ENCODE results near the gene CACNB2. TPM values are rescaled to one million over a fixed set of nuclear protein-coding genes. Genes with fewer than 3 reads are reported as not detected.

Gene CACNB2
- total RNA-seq, 1 experiment from 2014 or later: 34.1 TPM

GRCh38 chr10:18254086-18254485, 113.9 kb downstream of the CACNB2 start:
- H3K36me3 ChIP-seq (ENCODE audit: insufficient read depth, low read length, poor library complexity, severe bottlenecking): no peaks in the 10 kb centered on the region
- intact Hi-C loops (cut with micrococcal nuclease; ENCODE audit: unreplicated experiment): no loop called here
- CTCF ChIA-PET: no interaction called here
- TF ChIP-seq CTCF (conservative IDR thresholded peaks at IDR 0.05; ENCODE audit: low read depth, low read length) (no peak), EZH2 (IDR thresholded peaks at IDR 0.05; ENCODE audit: borderline replicate concordance, low read depth, low read length, poor library complexity, severe bottlenecking) (no peak)
- BruUV-seq (replicated peaks): no TSS peak
- no peak overlapping the region for H3K4me3 ChIP-seq (ENCODE audit: low read depth, low read length, poor library complexity, severe bottlenecking)
- no peaks in the 10 kb centered on the region for H3K4me1 ChIP-seq (ENCODE audit: insufficient read depth, low read length, poor library complexity, severe bottlenecking)
- H3K27me3 ChIP-seq (replicated peaks; ENCODE audit: insufficient read depth, low read depth, low read length, poor library complexity): no peaks in the 10 kb centered on the region
- no peaks in the 10 kb centered on the region for H3K9me3 ChIP-seq (ENCODE audit: low read depth, low read length, poor library complexity, severe bottlenecking)
- no peak for DNase-seq (ENCODE audit: low spot score)
- POLR2A ChIA-PET (ENCODE audit: low non-redundant PET): no interaction called here
- no peak overlapping the region for H3K27ac ChIP-seq (ENCODE audit: low read depth, low read length, poor library complexity, severe bottlenecking)

- Histone ChIP-seq H3K4me1 (ENCODE audit: insufficient read depth, low read length, poor library complexity, severe bottlenecking) (no peaks in the 10 kb centered on the region), H3K27me3 (replicated peaks; ENCODE audit: insufficient read depth, low read depth, low read length, poor library complexity) (no peaks in the 10 kb centered on the region), H3K4me3 (ENCODE audit: low read depth, low read length, poor library complexity, severe bottlenecking) (no peak overlapping the region), H3K36me3 (ENCODE audit: insufficient read depth, low read length, poor library complexity, severe bottlenecking) (no peaks in the 10 kb centered on the region), H3K27ac (ENCODE audit: low read depth, low read length, poor library complexity, severe bottlenecking) (no peak overlapping the region), H3K9me3 (ENCODE audit: low read depth, low read length, poor library complexity, severe bottlenecking) (no peaks in the 10 kb centered on the region)
- ChIA-PET POLR2A (ENCODE audit: low non-redundant PET) (no interaction called here), CTCF (no interaction called here)
- no TSS peak for BruUV-seq (replicated peaks)
- no peak for TF ChIP-seq CTCF (conservative IDR thresholded peaks at IDR 0.05; ENCODE audit: low read depth, low read length)
- TF ChIP-seq EZH2 (IDR thresholded peaks at IDR 0.05; ENCODE audit: borderline replicate concordance, low read depth, low read length, poor library complexity, severe bottlenecking): no peak
- intact Hi-C loops (cut with micrococcal nuclease; ENCODE audit: unreplicated experiment): no loop called here
- DNase-seq (ENCODE audit: low spot score): no peak
Observed at GRCh38 chr10:18254692-18255091, 114.5 kb downstream of the CACNB2 start.

GRCh38 chr10:18260310-18260922, 120.2 kb downstream of the CACNB2 start:
- TF ChIP-seq CTCF (conservative IDR thresholded peaks at IDR 0.05; ENCODE audit: low read depth, low read length): no peak
- no peak for TF ChIP-seq EZH2 (IDR thresholded peaks at IDR 0.05; ENCODE audit: borderline replicate concordance, low read depth, low read length, poor library complexity, severe bottlenecking)
- POLR2A ChIA-PET (ENCODE audit: low non-redundant PET): no interaction called here
- no peaks in the 10 kb centered on the region for H3K36me3 ChIP-seq (ENCODE audit: insufficient read depth, low read length, poor library complexity, severe bottlenecking)
- no peaks in the 10 kb centered on the region for H3K9me3 ChIP-seq (ENCODE audit: low read depth, low read length, poor library complexity, severe bottlenecking)
- no peak for DNase-seq (ENCODE audit: low spot score)
- intact Hi-C loops (cut with micrococcal nuclease; ENCODE audit: unreplicated experiment): no loop called here
- no peaks in the 10 kb centered on the region for H3K27me3 ChIP-seq (replicated peaks; ENCODE audit: insufficient read depth, low read depth, low read length, poor library complexity)
- peaks cover 11% of the 10 kb centered on the region for H3K4me1 ChIP-seq (ENCODE audit: insufficient read depth, low read length, poor library complexity, severe bottlenecking)
- BruUV-seq (replicated peaks): no TSS peak
- CTCF ChIA-PET: no interaction called here
- no peak overlapping the region for H3K4me3 ChIP-seq (ENCODE audit: low read depth, low read length, poor library complexity, severe bottlenecking)
- H3K27ac ChIP-seq (ENCODE audit: low read depth, low read length, poor library complexity, severe bottlenecking): no peak overlapping the region
